Uterus (tissue), 4 donors: ENCODE measurements around the gene ZFAND3. TPM values are rescaled to one million over a fixed set of nuclear protein-coding genes. Genes with fewer than 3 reads are reported as not detected.

Experiments used
- DNase-seq, 2 donors: peaks; one replicate each; pipeline ENCODE4 v3.0.0-alpha.2; 2019 to 2020
- H3K27ac ChIP-seq, 2 donors: fragments of 200-600 bp; sonication (generic); 1 replicate in 1 of 2; 2 replicates in 1 of 2; pipeline ENCODE4 v1.5.1; 2016 to 2018
- H3K27me3 ChIP-seq, 2 donors: fragments of 200-600 bp; sonication (generic); one replicate each; pipeline ENCODE4 v1.5.1; 2018 to 2019; ENCODE audit warnings: control low read depth in 1 of 2
- H3K36me3 ChIP-seq, 2 donors: fragments of 200-600 bp; sonication (generic); one replicate each; pipeline ENCODE4 v1.5.1; 2019; ENCODE audit warnings: control low read depth in 1 of 2
- H3K4me1 ChIP-seq, 2 donors: fragments of 200-600 bp; sonication (generic); one replicate each; pipeline ENCODE4 v1.5.1; 2018 to 2019; ENCODE audit warnings: control low read depth in 1 of 2
- H3K4me3 ChIP-seq, 2 donors: fragments of 200-600 bp; sonication (generic); 1 replicate in 1 of 2; 2 replicates in 1 of 2; pipeline ENCODE4 v1.5.1; 2018 to 2019; ENCODE audit warnings: mild to moderate bottlenecking in 1 of 2
- H3K9me3 ChIP-seq, 2 donors: fragments of 200-600 bp; sonication (generic); one replicate each; pipeline ENCODE4 v1.5.1; 2019; ENCODE audit warnings: control low read depth in 1 of 2
- CTCF ChIP-seq, 4 experiments: fragments of 200-600 bp in 2 of 4; fragments of 450-650 bp in 2 of 4; sonication (generic) in 2 of 4; IDR thresholded peaks; one replicate each; pipeline ENCODE4 v1.5.1; 2016 to 2019; ENCODE audit warnings: antibody characterized with exemption in 4 of 4, mild to moderate bottlenecking in 2 of 4, moderate library complexity in 1 of 4
- POLR2A ChIP-seq, 2 donors: fragments of 450-650 bp; IDR thresholded peaks; one replicate each; pipeline ENCODE4 v1.6.1; 2016; ENCODE audit warnings: antibody characterized with exemption in 2 of 2, mild to moderate bottlenecking in 1 of 2, moderate library complexity in 1 of 2
- intact Hi-C: fragments of 100-400 bp; cut with DNase I; formaldehyde crosslinking; loops from one replicate; pipeline ENCODE4 v1.15.1; 2023; ENCODE audit warnings: low total_unique reads
- total RNA-seq, 4 donors: library from RNA; depleted of rRNA in 3 of 4; stranded (reverse); fragments of >200 nt in 3 of 4; gene quantifications; one replicate each; pipeline versions ENCODE4 v1.1.0 to v1.2.4, GENCODE V29; 2014 to 2023
- donor health status: DM: yes; HTN: yes; CAD: no.

The ZFAND3 gene
- total RNA-seq, 4 donors from 2014 or later, result 5.0 to 81.9 (median 54.6) TPM

- Histone ChIP-seq H3K27ac (no peak overlapping the region), H3K4me1 (no peaks in the 10 kb centered on the region), H3K36me3 (no peaks in the 10 kb centered on the region), H3K27me3 (no peaks in the 10 kb centered on the region), H3K9me3 (no peaks in the 10 kb centered on the region), H3K4me3 (no peak overlapping the region)
- TF ChIP-seq CTCF (IDR thresholded peaks at IDR 0.05) (no peak), POLR2A (IDR thresholded peaks at IDR 0.05) (no peak)
- intact Hi-C loops, result no loop called here
- no peak for DNase-seq
These were observed 5.2 kb upstream of the ZFAND3 start for GRCh38 chr6:37814374-37814773.

- no peaks in the 10 kb centered on the region for H3K36me3 ChIP-seq
- H3K9me3 ChIP-seq, result no peaks in the 10 kb centered on the region
- TF ChIP-seq POLR2A (IDR thresholded peaks at IDR 0.05) (no peak), CTCF (IDR thresholded peaks at IDR 0.05) (no peak)
- no peak for DNase-seq
- H3K4me1 ChIP-seq, result no peaks in the 10 kb centered on the region
- no peak overlapping the region for H3K27ac ChIP-seq
- H3K4me3 ChIP-seq, result no peak overlapping the region
- intact Hi-C loops, result no loop called here
- no peaks in the 10 kb centered on the region for H3K27me3 ChIP-seq
These were observed 2.7 kb upstream of the ZFAND3 start for GRCh38 chr6:37816599-37817375.

- H3K4me3 ChIP-seq, result peak overlapping the region; percentile 87 to 98
- DNase-seq, result peak; percentile 96 to 98
- TF ChIP-seq CTCF (IDR thresholded peaks at IDR 0.05) (no peak), POLR2A (IDR thresholded peaks at IDR 0.05) (peak; percentile 29 to 82)
- H3K4me1 ChIP-seq, result no peaks in the 10 kb centered on the region
- intact Hi-C loops, result no loop called here
- H3K27me3 ChIP-seq, result no peaks in the 10 kb centered on the region
- H3K36me3 ChIP-seq, result no peaks in the 10 kb centered on the region
- H3K9me3 ChIP-seq, result no peaks in the 10 kb centered on the region
- peak overlapping the region; percentile 95 to 99 for H3K27ac ChIP-seq
These were observed 871 bp upstream of the ZFAND3 start for GRCh38 chr6:37818536-37819176.

- intact Hi-C loops, result no loop called here
- H3K4me1 ChIP-seq, result no peaks in the 10 kb centered on the region
- H3K36me3 ChIP-seq, result no peaks in the 10 kb centered on the region
- TF ChIP-seq POLR2A (IDR thresholded peaks at IDR 0.05) (no peak), CTCF (IDR thresholded peaks at IDR 0.05) (no peak)
- no peaks in the 10 kb centered on the region for H3K9me3 ChIP-seq
- peak overlapping the region; percentile 95 to 99 for H3K27ac ChIP-seq
- H3K4me3 ChIP-seq, result peak overlapping the region; percentile 87 to 98
- H3K27me3 ChIP-seq, result no peaks in the 10 kb centered on the region
- peak; percentile 49 to 53 for DNase-seq
These were observed 533 bp downstream of the ZFAND3 start for GRCh38 chr6:37819802-37820717.
